GM12878 (cell line): Measurements from ENCODE around the gene ANO4.

Source experiments
- SP1 ChIP-seq: IDR thresholded peaks from one replicate; pipeline ENCODE4 v1.6.1; 2011; ENCODE audit warnings: low read depth, low read length
- YY1 ChIP-seq: IDR thresholded peaks from 2 replicates; pipeline ENCODE4 v1.6.1; 2011; ENCODE audit warnings: low read depth, mild to moderate bottlenecking, low read length

- no peak for TF ChIP-seq YY1
- TF ChIP-seq SP1, result no peak
These were observed 292.0 kb downstream of the ANO4 start for GRCh38 chr12:101086490-101087135.
